HL-60 (cell line): ENCODE data around the gene RERE.

Experiments used
- GABPA ChIP-seq: IDR thresholded peaks from 2 replicates; pipeline ENCODE4 v1.6.1; 2012; ENCODE audit warnings: low read depth
- POLR2AphosphoS5 ChIP-seq: IDR thresholded peaks from 2 replicates; pipeline ENCODE4 v1.6.1; 2012; ENCODE audit warnings: low read depth
- TF ChIP-seq, protein P1 (sequence below): IDR thresholded peaks from one replicate; pipeline ENCODE4 v1.5.1; 2011; ENCODE audit warnings: low read length, control low read depth, inconsistent platforms; ENCODE audit not compliant: insufficient read depth
- TF ChIP-seq, protein P2 (sequence below): IDR thresholded peaks from 2 replicates; pipeline ENCODE4 v1.6.1; 2012; ENCODE audit warnings: low read depth; ENCODE audit not compliant: insufficient replicate concordance

DNA sequence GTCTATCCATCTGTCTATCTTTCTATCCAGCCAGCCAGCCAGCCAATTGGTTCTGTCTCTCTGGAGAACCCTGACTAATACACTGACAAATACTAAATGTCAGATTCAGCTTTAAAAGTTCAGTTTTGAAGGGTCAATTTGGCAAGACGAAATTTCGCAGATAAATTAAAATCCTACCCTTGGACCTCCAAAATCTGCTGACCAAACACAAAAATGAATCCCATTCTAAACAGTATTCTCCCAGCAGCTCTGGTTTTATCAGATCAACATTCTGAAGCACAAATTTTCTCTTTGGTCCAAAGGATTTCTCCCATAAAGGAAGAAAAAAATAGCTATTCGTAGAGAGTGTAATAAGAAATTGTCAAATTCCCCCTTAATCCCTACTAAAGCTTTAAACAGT lies 248.6 kb downstream of the RERE start:
- TF ChIP-seq, protein P1, sequence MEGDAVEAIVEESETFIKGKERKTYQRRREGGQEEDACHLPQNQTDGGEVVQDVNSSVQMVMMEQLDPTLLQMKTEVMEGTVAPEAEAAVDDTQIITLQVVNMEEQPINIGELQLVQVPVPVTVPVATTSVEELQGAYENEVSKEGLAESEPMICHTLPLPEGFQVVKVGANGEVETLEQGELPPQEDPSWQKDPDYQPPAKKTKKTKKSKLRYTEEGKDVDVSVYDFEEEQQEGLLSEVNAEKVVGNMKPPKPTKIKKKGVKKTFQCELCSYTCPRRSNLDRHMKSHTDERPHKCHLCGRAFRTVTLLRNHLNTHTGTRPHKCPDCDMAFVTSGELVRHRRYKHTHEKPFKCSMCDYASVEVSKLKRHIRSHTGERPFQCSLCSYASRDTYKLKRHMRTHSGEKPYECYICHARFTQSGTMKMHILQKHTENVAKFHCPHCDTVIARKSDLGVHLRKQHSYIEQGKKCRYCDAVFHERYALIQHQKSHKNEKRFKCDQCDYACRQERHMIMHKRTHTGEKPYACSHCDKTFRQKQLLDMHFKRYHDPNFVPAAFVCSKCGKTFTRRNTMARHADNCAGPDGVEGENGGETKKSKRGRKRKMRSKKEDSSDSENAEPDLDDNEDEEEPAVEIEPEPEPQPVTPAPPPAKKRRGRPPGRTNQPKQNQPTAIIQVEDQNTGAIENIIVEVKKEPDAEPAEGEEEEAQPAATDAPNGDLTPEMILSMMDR: no peak
- TF ChIP-seq GABPA (no peak), POLR2AphosphoS5 (no peak)
- TF ChIP-seq, protein P2, sequence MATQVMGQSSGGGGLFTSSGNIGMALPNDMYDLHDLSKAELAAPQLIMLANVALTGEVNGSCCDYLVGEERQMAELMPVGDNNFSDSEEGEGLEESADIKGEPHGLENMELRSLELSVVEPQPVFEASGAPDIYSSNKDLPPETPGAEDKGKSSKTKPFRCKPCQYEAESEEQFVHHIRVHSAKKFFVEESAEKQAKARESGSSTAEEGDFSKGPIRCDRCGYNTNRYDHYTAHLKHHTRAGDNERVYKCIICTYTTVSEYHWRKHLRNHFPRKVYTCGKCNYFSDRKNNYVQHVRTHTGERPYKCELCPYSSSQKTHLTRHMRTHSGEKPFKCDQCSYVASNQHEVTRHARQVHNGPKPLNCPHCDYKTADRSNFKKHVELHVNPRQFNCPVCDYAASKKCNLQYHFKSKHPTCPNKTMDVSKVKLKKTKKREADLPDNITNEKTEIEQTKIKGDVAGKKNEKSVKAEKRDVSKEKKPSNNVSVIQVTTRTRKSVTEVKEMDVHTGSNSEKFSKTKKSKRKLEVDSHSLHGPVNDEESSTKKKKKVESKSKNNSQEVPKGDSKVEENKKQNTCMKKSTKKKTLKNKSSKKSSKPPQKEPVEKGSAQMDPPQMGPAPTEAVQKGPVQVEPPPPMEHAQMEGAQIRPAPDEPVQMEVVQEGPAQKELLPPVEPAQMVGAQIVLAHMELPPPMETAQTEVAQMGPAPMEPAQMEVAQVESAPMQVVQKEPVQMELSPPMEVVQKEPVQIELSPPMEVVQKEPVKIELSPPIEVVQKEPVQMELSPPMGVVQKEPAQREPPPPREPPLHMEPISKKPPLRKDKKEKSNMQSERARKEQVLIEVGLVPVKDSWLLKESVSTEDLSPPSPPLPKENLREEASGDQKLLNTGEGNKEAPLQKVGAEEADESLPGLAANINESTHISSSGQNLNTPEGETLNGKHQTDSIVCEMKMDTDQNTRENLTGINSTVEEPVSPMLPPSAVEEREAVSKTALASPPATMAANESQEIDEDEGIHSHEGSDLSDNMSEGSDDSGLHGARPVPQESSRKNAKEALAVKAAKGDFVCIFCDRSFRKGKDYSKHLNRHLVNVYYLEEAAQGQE: no peak
